Measurements from ENCODE around the gene PTGFR.

PTGFR gene

DNA sequence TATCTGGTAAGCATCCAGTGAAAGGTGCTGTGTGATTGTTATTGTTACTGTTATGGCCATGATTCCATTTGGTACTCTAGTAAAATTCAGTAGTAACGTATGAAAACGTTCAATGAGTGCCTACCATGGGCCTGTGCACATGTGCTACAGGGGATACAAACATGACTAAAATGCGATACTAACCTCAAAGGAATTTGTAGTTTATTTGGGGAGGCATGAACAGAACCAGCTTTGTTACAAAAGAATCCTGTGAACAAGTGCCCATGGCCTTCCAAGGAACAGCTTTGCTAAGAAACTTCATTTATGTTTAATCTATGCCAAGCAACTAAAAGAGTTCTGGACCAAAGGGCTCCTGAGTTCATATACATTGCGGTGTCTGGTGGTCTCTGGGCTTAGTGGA is 28.7 kb downstream of the PTGFR start:
- Histone ChIP-seq H3K27me3 (no peaks in the 10 kb centered on the region), H3K4me3 (no peak overlapping the region), H3K36me3 (no peaks in the 10 kb centered on the region), H3K9me3 (no peaks in the 10 kb centered on the region), H3K4me1 (no peaks in the 10 kb centered on the region), H3K27ac (no peak overlapping the region)
- DNase-seq: no peak
- intact Hi-C loops (cut with DNase I; ENCODE audit: low total_unique reads): no loop called here
- TF ChIP-seq, protein P1, sequence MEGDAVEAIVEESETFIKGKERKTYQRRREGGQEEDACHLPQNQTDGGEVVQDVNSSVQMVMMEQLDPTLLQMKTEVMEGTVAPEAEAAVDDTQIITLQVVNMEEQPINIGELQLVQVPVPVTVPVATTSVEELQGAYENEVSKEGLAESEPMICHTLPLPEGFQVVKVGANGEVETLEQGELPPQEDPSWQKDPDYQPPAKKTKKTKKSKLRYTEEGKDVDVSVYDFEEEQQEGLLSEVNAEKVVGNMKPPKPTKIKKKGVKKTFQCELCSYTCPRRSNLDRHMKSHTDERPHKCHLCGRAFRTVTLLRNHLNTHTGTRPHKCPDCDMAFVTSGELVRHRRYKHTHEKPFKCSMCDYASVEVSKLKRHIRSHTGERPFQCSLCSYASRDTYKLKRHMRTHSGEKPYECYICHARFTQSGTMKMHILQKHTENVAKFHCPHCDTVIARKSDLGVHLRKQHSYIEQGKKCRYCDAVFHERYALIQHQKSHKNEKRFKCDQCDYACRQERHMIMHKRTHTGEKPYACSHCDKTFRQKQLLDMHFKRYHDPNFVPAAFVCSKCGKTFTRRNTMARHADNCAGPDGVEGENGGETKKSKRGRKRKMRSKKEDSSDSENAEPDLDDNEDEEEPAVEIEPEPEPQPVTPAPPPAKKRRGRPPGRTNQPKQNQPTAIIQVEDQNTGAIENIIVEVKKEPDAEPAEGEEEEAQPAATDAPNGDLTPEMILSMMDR (IDR thresholded peaks at IDR 0.05): no peak

DNA sequence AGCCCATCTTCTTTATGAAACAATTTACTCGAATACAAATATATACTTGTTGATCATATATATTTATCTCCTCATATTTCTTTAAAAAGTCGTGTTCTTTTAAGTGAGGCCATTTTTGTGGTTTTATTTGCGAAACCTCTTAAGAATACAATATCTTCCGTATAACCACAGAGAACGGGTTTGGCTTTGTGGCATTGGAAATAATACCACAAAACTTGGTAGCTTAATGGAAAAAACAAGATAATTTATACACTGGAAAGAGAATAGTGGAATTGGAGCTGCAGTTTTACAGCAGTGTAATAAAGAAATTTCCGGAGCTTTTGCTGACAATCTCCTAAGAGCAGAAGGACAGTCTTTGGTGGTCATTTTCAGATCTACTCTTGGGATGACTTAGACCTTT is 29.4 kb downstream of the PTGFR start:
- no peak overlapping the region for H3K4me3 ChIP-seq
- TF ChIP-seq, protein P1 (IDR thresholded peaks at IDR 0.05): no peak
- no peaks in the 10 kb centered on the region for H3K27me3 ChIP-seq
- H3K9me3 ChIP-seq: no peaks in the 10 kb centered on the region
- no peak overlapping the region for H3K27ac ChIP-seq
- DNase-seq: no peak
- no peaks in the 10 kb centered on the region for H3K4me1 ChIP-seq
- H3K36me3 ChIP-seq: no peaks in the 10 kb centered on the region
- intact Hi-C loops (cut with DNase I; ENCODE audit: low total_unique reads): no loop called here

DNA sequence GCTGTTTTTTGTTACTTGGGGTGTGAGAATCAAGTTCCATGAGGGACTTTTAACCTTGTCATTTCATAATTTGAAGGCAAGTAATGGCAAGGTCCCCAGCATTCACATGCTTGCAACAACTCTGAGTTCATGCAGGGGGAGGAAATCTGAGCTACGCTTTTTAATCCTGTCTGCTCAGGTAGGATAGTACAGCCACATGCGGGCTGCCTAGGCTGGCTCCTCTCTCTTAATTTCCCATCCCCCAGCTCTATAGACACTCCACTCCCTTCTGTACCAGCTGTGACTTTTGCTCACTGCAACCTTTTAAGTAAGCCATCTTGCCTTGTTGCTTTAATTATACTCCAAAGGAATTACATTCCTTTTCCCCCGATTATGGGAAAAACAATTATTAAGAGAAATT is 30.1 kb downstream of the PTGFR start:
- no peak overlapping the region for H3K27ac ChIP-seq

DNA sequence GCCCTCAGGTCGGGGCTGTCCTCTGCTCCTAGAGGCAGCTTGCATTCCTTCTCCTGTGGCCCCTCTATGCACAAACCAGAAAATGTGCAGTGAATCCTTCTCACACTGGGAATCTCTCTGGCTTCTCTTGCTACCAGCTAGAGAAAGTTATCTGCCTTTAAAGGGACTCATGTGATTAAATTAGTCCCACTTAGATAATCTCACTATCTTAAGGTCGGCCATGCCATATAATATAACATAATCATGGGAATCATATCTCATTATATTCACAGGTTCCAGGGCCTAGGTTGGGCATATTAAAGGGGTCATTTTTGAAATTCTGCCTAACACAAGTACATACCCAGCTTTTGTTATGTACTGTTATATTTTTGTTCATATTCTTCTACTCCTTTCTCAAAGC is 31.4 kb downstream of the PTGFR start:
- intact Hi-C loops (cut with DNase I; ENCODE audit: low total_unique reads): no loop called here
- TF ChIP-seq, protein P1 (IDR thresholded peaks at IDR 0.05): no peak
- Histone ChIP-seq H3K4me3 (no peak overlapping the region), H3K4me1 (no peaks in the 10 kb centered on the region), H3K27me3 (no peaks in the 10 kb centered on the region), H3K27ac (no peak overlapping the region), H3K36me3 (no peaks in the 10 kb centered on the region), H3K9me3 (no peaks in the 10 kb centered on the region)
- no peak for DNase-seq

More for the DNA sequence above, 30.1 kb downstream of the PTGFR start:
- H3K36me3 ChIP-seq: no peaks in the 10 kb centered on the region
- intact Hi-C loops (cut with DNase I; ENCODE audit: low total_unique reads): no loop called here
- TF ChIP-seq, protein P1 (IDR thresholded peaks at IDR 0.05): no peak
- no peaks in the 10 kb centered on the region for H3K9me3 ChIP-seq
- H3K27me3 ChIP-seq: no peaks in the 10 kb centered on the region
- DNase-seq: no peak
- H3K4me1 ChIP-seq: no peaks in the 10 kb centered on the region
- no peak overlapping the region for H3K4me3 ChIP-seq

DNA sequence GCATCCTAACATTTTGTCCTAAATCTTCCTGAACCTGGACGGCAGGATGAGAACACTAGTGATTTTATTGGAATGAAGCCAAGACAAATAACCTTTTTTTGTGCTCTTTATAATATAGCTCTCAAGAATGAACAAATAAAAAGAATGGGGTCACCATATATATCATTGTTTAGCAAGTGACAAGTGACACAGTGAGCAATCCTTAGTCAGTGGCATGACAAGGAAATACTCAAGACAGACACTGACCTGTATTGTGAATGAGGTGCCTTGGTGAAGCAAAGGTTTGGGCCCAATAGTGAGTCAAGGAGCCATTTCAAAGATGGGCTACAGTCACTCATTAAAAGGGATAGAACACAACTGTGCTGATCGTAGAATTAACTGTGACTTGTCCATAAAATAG is 35.7 kb downstream of the PTGFR start:
- no peaks in the 10 kb centered on the region for H3K9me3 ChIP-seq
- H3K4me1 ChIP-seq: no peaks in the 10 kb centered on the region
- DNase-seq: no peak
- TF ChIP-seq, protein P1 (IDR thresholded peaks at IDR 0.05): no peak
- intact Hi-C loops (cut with DNase I; ENCODE audit: low total_unique reads): no loop called here
- H3K27ac ChIP-seq: no peak overlapping the region
- H3K27me3 ChIP-seq: no peaks in the 10 kb centered on the region
- no peaks in the 10 kb centered on the region for H3K36me3 ChIP-seq
- H3K4me3 ChIP-seq: no peak overlapping the region

DNA sequence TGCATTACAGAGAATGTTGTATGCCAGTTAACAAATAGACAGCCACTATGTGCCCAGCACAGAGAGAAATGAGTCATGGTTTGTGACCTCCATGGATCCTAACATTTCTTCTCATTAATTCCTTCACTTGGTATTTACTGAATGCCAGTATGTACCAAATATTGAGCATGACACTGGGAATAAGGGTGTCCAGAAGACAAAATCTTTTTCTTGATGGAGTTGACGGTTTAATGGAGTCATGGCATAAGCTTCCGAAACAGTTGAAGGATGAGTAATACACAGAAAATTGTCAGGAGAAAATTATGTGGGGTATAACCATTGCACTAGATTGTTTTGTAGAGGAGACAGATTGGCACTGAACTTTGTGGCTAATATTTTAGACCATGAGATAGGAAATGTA is 36.9 kb downstream of the PTGFR start:
- no peak for DNase-seq
- intact Hi-C loops (cut with DNase I; ENCODE audit: low total_unique reads): no loop called here
- H3K27ac ChIP-seq: no peak overlapping the region
- no peaks in the 10 kb centered on the region for H3K4me1 ChIP-seq
- no peaks in the 10 kb centered on the region for H3K27me3 ChIP-seq
- no peaks in the 10 kb centered on the region for H3K9me3 ChIP-seq
- no peaks in the 10 kb centered on the region for H3K36me3 ChIP-seq
- no peak overlapping the region for H3K4me3 ChIP-seq
- TF ChIP-seq, protein P1 (IDR thresholded peaks at IDR 0.05): no peak
